SK-MEL-5 (cell line): ENCODE measurements around the gene ASCL5. TPM values are rescaled to one million over a fixed set of nuclear protein-coding genes. Genes with fewer than 3 reads are reported as not detected.

Source experiments
- DNase-seq: peaks from one replicate; pipeline ENCODE4 v3.0.0-alpha.2; 2016; ENCODE audit warnings: low read depth, low spot score
- in situ Hi-C: cut with HindIII; loops from 2 replicates; pipeline ENCODE4 v1.10.0; 2016; ENCODE audit warnings: low sequenced_read_pairs, high pct_unique_total_duplicates, low pct_unique_long_range_greater_than_20kb
- total RNA-seq: library from RNA; depleted of rRNA; stranded (reverse); fragments of >200 nt; shearing (Covaris generic); gene quantifications from 2 replicates; pipeline ENCODE4 v1.2.3, GENCODE V29; 2014

Gene ASCL5
- total RNA-seq, 1 experiment from 2014 or later = not detected

DNA sequence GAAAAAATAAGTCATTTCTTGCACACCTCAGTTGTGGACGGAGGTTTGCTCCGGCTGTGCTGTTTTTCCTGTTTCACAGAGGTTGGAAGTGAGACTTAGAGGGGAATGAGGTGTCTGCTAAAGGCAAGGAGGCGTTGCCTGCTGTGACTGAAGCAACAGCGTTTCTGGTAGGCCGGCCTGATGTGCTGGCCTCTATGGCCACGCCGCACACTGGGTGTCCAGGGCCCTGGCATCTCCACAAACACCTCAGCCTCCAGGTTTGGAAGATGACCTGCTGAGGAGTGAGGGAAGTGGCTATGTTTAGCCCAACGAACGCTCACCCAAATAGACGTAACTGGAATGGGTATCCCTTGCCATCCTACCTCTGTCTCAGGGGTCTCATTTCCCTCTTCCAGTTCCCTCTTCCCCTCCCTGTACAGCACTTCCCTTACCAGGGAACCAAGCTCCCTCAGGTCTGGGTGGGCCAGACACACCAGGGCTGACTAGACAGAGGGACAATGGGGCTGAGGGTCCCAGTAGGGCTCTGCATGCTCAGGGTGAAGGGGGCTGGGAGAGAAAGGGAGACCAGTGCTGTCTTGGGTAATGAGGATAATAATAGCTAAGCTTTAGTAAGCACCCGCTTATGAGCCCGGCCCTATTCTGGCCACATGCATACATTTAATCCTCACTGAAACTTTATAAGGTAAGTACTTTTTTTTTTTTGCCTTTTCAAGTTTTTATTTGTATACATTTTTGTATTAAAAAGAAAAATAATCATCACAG, 26.6 kb downstream of the ASCL5 start:
- in situ Hi-C loops = no loop called here
- DNase-seq = no peak

DNA sequence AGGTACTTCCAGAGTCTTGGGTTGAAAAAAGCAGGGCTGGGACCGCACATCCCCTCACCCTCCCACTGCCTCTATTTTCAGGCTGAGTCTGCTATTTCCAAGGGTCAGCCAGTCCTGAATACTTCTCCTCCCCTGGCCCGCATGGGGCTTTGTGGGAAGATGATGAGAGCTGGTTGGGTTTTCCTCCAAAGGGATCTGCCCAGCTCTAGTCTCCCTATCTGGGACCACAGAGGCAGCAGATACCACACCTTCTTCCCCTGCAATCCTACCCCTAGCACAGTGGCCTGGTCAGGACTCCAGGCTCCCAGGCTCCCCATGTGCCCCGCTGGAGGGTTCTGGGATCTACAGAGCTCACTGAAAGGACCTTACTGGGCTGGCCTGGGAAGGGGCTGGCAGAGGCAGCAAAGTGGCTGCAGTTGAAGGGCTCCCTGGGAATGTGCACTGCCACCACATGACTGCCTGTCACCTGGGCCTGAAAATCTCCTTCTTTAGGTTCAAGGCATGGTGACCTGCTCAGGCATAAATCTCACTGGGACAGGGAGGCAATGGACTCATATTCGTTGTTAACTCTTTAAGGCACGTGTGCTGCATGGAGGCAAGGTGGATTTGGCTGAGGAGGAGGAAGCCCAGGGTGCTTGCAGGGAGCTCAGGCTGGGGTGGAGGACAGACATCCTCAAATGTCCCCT, 27.8 kb downstream of the ASCL5 start:
- DNase-seq = no peak
- in situ Hi-C loops = no loop called here

DNA sequence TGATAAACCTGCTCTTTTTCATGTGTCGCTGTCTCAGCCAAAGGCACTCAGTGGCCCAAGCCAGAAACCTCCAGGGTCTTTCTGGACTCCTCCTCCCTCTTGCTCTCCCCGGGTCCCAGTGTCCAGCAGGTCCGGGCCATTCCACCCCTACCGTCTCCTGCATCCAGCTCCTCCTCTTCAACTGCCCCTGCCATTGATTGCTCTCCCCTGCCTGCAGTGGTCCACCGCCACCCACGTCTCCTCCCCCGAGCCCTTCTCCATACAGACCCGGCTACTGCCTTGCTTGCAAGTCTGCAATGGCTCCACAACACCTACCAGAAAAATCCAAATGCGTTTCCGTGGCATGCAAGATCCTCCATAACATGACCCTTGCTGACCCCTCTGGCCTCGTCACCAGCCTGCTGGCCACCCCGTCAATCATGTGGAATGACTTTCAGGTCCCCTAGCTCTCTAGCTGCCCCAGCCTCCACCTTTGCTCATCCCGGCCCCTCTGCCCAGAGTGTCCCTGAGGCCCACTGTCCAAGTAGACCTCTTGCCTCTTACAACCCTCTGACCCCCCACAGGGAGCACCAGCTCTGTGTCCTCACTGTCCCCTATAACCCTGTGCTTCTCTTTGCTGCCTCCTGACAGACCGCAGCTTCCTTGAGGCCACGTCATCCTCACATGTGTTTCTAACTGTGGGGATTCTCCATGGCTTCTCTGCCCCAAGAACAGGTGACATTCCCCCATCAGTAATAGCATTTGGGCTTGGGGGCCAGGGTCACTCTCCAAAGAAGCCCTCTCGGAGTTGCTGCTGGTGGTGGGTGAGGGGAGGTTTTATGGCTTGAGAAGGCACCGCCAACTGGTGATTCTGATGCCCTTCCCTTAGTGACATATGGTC, 29.8 kb downstream of the ASCL5 start:
- DNase-seq = no peak
- in situ Hi-C loops = no loop called here

DNA sequence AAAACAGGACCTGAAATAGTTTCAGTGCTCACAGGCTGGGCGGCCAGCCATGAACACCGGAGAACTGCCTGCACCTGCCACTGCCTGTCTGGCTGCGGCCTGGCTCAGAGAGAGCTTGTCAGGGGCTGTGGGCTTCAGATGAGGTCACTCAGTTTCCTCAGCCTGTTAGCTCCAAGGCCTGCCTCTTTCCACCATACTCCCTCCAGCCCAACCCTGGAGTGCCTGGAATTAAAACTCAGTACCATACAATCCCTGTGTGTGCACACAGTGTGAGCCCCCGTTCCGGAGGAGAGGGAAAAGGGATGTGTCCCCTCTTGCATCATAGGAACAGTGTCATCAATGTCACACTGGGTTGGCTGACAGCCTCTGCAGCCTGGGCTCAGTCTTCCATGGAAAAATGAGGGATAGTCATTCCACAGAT, 30.9 kb downstream of the ASCL5 start:
- in situ Hi-C loops = no loop called here
- DNase-seq = no peak

DNA sequence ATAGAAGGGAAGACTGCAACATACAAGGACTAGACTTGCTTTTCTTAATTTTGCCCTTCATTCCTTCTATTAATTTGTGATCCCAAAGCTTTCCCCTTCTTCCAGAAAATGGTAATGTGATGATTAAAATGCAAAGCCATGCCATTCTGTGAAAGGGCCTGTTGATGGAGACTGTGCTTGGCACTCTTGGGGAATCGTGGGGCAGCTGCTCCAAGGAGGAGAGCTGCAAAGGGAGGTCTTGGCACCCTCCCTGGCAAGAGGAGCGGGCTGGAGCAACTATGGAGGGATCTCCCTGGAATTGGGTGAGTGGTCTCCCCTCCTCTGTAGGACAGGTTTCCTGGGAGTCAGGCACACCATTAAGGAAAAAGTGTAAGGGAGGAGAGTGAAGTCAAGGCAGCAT, 31.4 kb downstream of the ASCL5 start:
- in situ Hi-C loops = no loop called here
- no peak for DNase-seq

DNA sequence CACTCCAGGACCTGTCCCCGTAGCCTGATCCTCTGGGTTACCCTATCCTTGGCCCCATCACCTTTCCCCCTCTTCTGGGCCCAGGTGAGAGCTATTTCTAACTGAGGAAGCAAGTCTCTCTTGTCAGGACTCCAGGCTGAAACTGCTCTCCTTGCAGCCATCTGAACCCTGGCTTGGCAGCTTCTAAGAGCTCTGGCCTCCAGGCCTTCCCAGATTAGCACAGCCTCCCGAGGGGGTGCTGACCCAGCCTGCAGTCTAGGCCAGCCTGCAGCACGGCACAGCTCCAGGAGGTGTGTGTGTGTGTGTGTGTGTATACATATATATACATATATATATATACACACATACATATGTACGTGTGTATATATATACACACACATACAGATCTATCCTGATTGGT, 32.2 kb downstream of the ASCL5 start:
- no peak for DNase-seq
- in situ Hi-C loops = no loop called here

DNA sequence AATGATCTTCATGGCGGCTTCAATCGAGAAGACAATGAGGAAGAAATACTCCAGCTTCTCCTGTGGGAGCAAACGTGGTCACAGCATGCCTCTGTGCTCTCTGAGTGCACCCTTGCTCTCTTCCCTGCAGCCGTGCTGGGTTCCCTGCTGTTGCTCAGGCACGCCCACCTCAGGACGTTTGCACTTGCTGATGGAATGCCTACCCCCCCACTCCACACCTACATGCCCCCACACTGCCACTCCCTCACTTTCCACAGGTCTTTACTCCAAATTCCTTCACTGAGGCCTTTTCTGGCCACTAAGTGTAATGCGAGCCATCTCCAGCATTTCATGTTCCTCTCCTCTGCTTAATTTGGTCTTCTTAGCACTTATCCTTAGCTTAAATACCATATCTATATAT, 33.0 kb downstream of the ASCL5 start:
- in situ Hi-C loops = no loop called here

DNA sequence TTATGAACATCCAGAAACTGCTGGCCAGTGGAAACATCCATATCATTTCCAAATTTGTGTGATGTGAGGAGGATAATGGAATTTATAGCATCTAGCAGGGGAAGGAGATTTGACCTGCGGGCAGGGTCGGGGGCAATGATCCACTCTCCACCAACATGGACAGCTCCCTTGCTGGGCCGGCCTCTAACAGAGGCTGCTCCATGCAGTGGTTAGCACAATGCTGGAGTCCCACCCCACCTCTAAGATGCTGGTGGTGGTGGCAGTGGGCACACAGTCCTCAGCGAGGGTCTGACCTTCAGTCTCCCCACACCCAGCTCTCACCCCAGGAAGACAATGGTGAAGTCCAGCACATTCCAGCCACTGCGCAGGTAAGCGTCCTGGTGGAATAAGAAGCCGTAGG, 33.4 kb downstream of the ASCL5 start:
- no peak for DNase-seq
- in situ Hi-C loops = no loop called here

More for the DNA sequence above, 33.0 kb downstream of the ASCL5 start:
- DNase-seq = no peak

DNA sequence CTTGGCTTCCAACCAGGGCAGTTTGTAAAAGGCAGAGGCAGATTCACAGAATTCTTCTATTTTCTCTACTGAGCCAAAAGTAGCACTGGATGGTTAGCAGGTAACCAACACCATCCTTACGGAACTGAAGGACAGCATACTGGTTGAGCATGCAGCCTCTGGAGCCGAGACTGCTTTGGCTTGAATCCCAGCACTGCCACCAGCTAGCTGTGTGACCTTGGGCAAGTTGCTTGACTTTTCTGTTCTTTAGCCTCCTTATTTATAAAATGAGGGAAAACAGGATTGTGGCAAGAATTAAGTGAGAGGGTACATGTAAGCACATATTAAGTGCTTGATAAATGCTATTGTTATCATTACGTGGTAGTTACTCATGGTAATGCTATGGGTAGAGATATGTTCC, 34.2 kb downstream of the ASCL5 start:
- in situ Hi-C loops = no loop called here
- no peak for DNase-seq

DNA sequence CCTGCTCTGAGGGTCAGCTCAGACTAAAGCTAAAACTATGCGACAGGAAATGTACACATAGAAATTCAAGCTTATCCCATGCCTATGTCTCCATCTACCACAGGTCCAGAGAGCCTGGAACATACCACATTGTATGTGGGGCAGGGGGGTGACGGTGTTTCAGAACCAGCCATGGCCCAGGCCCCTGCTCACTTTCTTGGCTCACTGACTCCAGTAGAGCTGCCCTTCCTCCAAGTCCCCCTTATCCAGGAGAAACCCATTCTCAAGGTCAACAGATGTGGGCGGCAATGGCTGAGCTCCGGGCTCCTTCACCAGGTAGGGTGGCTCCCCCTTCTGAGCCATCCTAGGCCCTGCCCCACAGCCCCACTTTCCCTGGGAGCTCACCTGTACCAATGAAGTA, 35.7 kb downstream of the ASCL5 start:
- in situ Hi-C loops = no loop called here
- DNase-seq = no peak

DNA sequence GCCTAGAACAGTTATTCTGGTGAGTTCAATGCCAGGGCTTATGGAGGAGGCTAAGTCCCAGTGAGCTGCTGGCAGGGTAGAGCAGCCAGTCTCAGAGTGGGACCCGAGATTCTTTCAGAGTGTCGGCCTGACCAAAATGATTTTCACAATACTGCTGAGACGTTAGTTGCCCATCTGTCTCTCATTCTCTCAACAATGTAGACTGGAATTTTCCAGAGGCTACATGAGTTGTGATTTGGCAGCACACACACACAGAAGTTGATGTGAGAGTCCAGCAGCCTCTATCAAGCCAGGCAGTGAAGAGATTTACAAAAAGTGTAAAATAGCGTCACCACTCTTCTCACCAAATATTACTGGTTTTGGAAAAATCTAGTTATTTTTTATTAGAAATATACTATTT, 36.4 kb downstream of the ASCL5 start:
- in situ Hi-C loops = no loop called here
- no peak for DNase-seq

DNA sequence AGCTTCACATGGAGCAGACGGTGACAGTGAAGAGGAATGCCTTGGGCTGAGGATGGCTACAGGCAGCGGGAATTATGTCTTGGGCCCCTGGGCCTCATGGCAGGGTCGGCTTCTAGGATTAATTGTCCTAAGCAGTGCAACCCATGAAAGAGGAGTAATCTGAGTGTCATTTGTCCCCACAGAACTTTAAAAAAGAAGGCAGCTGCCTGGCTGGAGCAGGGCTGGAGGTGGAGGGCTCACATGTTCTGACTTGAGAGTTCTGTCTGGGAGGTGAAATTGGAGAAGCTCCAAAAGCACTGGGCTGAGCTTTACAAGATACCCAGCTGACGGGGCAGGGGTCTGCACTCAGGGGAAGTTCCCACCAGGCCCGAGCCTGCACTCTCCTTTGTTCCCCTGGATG, 37.4 kb downstream of the ASCL5 start:
- in situ Hi-C loops = no loop called here
- DNase-seq = no peak

DNA sequence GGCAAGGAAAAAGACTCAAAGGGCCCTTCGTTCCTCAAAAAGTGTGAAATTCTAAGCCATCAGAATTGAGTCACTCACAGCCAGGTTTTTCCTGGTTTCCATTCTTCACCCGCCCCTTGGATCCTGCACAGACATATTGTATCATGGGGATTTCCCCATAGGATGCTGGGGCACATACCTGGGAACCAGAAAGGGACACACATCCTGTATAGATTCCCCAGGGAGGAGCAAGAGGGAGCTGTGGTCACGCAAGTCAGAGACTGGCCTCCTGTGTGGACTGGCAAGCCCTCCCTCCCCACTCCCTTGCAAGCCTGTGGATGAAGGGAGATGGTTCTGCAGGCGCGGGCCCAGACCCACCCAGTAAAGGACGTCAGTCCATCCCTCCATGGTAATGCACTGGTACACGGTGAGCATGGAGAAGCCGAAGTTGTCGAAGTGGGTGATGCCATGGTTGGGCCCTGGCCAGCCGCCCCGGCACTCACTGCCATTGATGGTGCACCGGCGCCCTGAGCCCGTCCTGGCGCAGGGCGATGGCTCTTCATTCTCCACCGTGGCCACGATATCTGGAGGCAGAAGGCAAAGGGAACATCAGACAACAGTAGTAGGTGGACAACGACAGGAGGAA, 38.0 kb downstream of the ASCL5 start:
- no peak for DNase-seq
- in situ Hi-C loops = no loop called here

DNA sequence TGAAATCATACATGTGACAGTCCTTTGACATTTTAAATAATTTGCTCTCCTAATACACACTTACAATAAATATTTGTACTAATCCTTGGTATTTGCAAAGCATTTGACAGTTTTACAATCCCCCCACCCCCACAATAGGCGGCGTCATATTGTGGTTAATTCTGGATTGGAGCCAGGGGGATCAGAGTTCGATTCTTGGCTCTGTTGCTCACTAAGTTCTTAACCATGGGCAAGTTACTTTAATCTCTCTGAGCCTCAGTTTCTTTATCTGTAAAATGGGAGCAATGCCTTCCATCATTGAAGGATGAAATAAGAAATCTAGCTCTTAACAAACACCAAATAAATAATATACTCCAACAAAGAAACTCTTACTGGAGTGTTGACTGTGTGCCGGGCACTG, 38.6 kb downstream of the ASCL5 start:
- no peak for DNase-seq
- in situ Hi-C loops = no loop called here

DNA sequence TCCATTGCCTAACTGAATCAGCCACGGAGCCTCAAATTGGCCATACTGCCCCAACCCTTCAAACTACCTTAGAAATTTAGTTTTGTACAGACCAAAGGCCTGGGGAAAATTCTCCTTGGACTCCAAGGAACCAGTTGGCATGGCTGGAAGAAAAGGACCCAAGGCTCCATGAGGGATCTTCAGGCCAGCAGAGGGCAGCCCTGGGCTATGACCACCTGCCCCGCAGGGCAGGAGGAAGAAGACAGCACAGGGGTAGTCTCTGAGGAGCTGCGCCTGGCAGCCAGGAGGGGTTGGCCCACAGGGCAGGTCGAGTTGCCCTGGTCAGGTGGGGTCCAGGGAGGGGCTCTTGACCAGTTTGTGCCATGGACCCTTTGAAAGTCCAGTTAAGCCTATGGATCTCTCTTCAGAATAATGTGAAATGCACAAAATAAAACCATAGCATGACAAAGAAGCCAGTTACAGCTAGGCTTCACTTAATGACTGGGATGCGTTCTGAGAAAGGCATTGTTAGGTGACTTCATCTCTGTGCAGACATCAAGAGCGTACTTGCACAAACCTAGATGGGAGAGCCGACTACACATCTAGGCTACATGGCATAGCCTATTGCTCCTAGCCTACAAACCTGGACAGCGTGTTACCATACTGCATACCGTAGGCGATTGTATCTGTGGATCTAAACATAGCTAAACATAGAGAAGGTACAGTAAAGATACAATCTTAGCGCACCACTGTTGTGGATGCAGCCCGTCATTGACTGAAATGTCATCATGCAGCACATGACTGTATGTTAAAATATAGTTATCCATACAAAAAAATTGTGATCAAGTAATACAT, 40.9 kb downstream of the ASCL5 start:
- in situ Hi-C loops = no loop called here
- DNase-seq = peak; percentile 76

DNA sequence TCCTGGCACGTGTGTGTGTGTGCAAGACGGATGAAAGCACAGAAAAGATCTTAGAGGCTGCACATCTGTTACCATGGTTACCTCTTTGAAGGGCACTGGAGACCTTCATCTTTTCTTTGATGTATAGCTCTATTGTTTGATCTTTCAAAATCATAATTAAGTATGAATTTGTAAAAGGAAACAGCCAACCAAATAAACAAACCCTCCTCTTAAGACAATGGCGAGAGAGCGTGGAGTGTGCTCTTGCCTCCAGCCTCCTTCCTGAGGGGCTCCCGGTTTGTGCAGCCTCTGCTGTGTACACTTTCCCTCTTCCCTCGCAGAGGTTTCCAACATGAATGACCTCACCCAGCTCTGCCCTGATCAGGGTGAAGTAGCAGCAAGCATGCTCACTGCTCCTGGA, 42.7 kb downstream of the ASCL5 start:
- in situ Hi-C loops = no loop called here
- DNase-seq = no peak

DNA sequence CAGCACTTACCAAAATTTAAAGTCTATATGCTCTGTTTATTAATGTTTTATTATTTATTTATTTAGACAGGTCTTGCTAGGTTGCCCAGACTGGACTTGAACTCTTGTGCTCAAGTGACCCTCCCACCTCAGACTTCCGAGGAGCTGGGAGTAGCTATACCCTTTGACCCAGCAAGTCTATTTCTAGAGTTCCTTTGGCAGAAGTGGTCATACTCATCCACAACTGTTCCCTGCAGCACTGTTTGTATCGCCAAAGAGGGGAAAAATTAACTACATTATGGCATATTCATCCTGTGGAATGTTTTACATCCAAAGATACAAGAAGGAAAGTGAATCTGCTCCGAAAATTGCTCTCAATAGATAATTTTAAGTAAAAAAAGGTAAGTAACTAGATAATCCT, 43.2 kb downstream of the ASCL5 start:
- DNase-seq = no peak
- in situ Hi-C loops = no loop called here
